Measurements from ENCODE around the gene ZBTB42.

ZBTB42 gene

GRCh38 chr14:104794631-104794992 is 6.3 kb upstream of the ZBTB42 start:
- DNase-seq (ENCODE audit: low spot score), result peak; percentile 27
- FAIRE-seq, result no peak

GRCh38 chr14:104794993-104795780 is 5.7 kb upstream of the ZBTB42 start, which contains the start of gene AKT1:
Gene AKT1, minus strand, starts transcription at chr14:104795748. Its CDS starts 3,105 bp downstream, at chr14:104792643.
- DNase-seq (ENCODE audit: low spot score) (peak; percentile 28), FAIRE-seq (no peak)

GRCh38 chr14:104795781-104796686 is 4.9 kb upstream of the ZBTB42 start:
- no peak for FAIRE-seq
- peak; percentile 82 for DNase-seq (ENCODE audit: low spot score)

GRCh38 chr14:104796687-104797081 is 4.2 kb upstream of the ZBTB42 start:
- FAIRE-seq (no peak), DNase-seq (ENCODE audit: low spot score) (no peak)

GRCh38 chr14:104797115-104798044 is 3.5 kb upstream of the ZBTB42 start:
- FAIRE-seq (no peak), DNase-seq (ENCODE audit: low spot score) (no peak)

GRCh38 chr14:104798300-104799243 is 2.3 kb upstream of the ZBTB42 start:
- no peak for DNase-seq (ENCODE audit: low spot score)
- no peak for FAIRE-seq

- FAIRE-seq (no peak), DNase-seq (ENCODE audit: low spot score) (no peak)
Observed at GRCh38 chr14:104799244-104800014, 1.5 kb upstream of the ZBTB42 start.

GRCh38 chr14:104800015-104800770 is 708 bp upstream of the ZBTB42 start:
- FAIRE-seq (no peak), DNase-seq (ENCODE audit: low spot score) (peak; percentile 77)

GRCh38 chr14:104801520-104802393 is 856 bp downstream of the ZBTB42 start:
- no peak for FAIRE-seq
- DNase-seq (ENCODE audit: low spot score), result no peak

- DNase-seq (ENCODE audit: low spot score), result no peak
- FAIRE-seq, result no peak
Observed at GRCh38 chr14:104802394-104803184, 1.7 kb downstream of the ZBTB42 start.

GRCh38 chr14:104803280-104803911 is 2.5 kb downstream of the ZBTB42 start:
- FAIRE-seq (no peak), DNase-seq (ENCODE audit: low spot score) (no peak)

- FAIRE-seq (no peak), DNase-seq (ENCODE audit: low spot score) (no peak)
Observed at GRCh38 chr14:104803912-104804410, 3.1 kb downstream of the ZBTB42 start.

- FAIRE-seq, result no peak
- no peak for DNase-seq (ENCODE audit: low spot score)
Observed at GRCh38 chr14:104804481-104805325, 3.8 kb downstream of the ZBTB42 start.

- FAIRE-seq, result no peak
- DNase-seq (ENCODE audit: low spot score), result peak; percentile 78
Observed at GRCh38 chr14:104805326-104805678, 4.4 kb downstream of the ZBTB42 start.

- no peak for DNase-seq (ENCODE audit: low spot score)
- FAIRE-seq, result no peak
Observed at GRCh38 chr14:104805941-104806624, 5.2 kb downstream of the ZBTB42 start.

All from urothelium cell line (cell line).